Liver (tissue), 9 donors: Measurements from ENCODE around the gene RERE. TPM values are rescaled to one million over a fixed set of nuclear protein-coding genes. Genes with fewer than 3 reads are reported as not detected.
A peak's percentile ranks its signal among the peaks of the same experiment; 100 is the strongest.

Experiments
- DNase-seq: peaks from one replicate; pipeline ENCODE4 v3.0.0-alpha.2; 2017; ENCODE audit warnings: low spot score
- H3K27ac ChIP-seq, 2 donors: one replicate each; pipeline ENCODE4 v1.7.0; 2013; ENCODE audit warnings: inconsistent platforms in 2 of 2, low read length in 2 of 2, control low read depth in 1 of 2, low read depth in 1 of 2, mild to moderate bottlenecking in 1 of 2
- H3K27me3 ChIP-seq, 4 donors: one replicate each; pipeline versions ENCODE4 v1.6.1 to v1.7.0; 2013; ENCODE audit warnings: low read length in 3 of 4, inconsistent platforms in 1 of 4, mild to moderate bottlenecking in 1 of 4, moderate library complexity in 1 of 4; ENCODE audit not compliant: control insufficient read depth in 4 of 4, insufficient read depth in 4 of 4
- H3K36me3 ChIP-seq, 4 donors: one replicate each; pipeline versions ENCODE4 v1.6.1 to v1.7.0; 2013; ENCODE audit warnings: low read length in 3 of 4, mild to moderate bottlenecking in 3 of 4, low read depth in 1 of 4, moderate library complexity in 1 of 4; ENCODE audit not compliant: control insufficient read depth in 4 of 4, insufficient read depth in 3 of 4
- H3K4me1 ChIP-seq, 4 donors: one replicate each; pipeline versions ENCODE4 v1.6.1 to v1.7.0; 2013; ENCODE audit warnings: low read length in 3 of 4, mild to moderate bottlenecking in 3 of 4, moderate library complexity in 1 of 4; ENCODE audit not compliant: control insufficient read depth in 4 of 4, insufficient read depth in 4 of 4
- H3K4me3 ChIP-seq, 3 donors: one replicate each; pipeline versions ENCODE4 v1.6.1 to v1.7.0; 2013; ENCODE audit warnings: low read length in 3 of 3, control low read depth in 1 of 3, low read depth in 1 of 3, mild to moderate bottlenecking in 1 of 3
- H3K9ac ChIP-seq, 2 donors: one replicate each; pipeline ENCODE4 v1.7.0; 2013; ENCODE audit warnings: low read length in 2 of 2, mild to moderate bottlenecking in 2 of 2, moderate library complexity in 2 of 2, control low read depth in 1 of 2, low read depth in 1 of 2
- H3K9me3 ChIP-seq, 4 donors: one replicate each; pipeline versions ENCODE4 v1.6.1 to v1.7.0; 2013; ENCODE audit warnings: low read length in 3 of 4; ENCODE audit not compliant: control insufficient read depth in 4 of 4
- EGR1 ChIP-seq, 2 donors: IDR thresholded peaks; 2 replicates each; pipeline ENCODE4 v1.6.1; 2016 to 2018; ENCODE audit warnings: antibody characterized with exemption in 2 of 2, low read depth in 2 of 2
- FOXA1 ChIP-seq: IDR thresholded peaks from 2 replicates; pipeline ENCODE4 v1.6.1; 2016; ENCODE audit warnings: antibody characterized with exemption
- FOXA2 ChIP-seq: IDR thresholded peaks from 2 replicates; pipeline ENCODE4 v1.6.1; 2016; ENCODE audit warnings: antibody characterized with exemption
- GABPA ChIP-seq, 2 donors: IDR thresholded peaks in 1 of 2; conservative IDR thresholded peaks in 1 of 2; 2 replicates each; pipeline ENCODE4 v1.6.1; 2016; ENCODE audit warnings: antibody characterized with exemption in 2 of 2, mild to moderate bottlenecking in 1 of 2, moderate library complexity in 1 of 2
- HNF4A ChIP-seq, 2 donors: conservative IDR thresholded peaks; 2 replicates each; pipeline ENCODE4 v1.6.1; 2016; ENCODE audit warnings: antibody characterized with exemption in 2 of 2, mild to moderate bottlenecking in 2 of 2
- HNF4G ChIP-seq: IDR thresholded peaks from 2 replicates; pipeline ENCODE4 v1.6.1; 2016; ENCODE audit warnings: antibody characterized with exemption
- JUND ChIP-seq, 2 donors: IDR thresholded peaks; 2 replicates each; pipeline ENCODE4 v1.6.1; 2016; ENCODE audit warnings: antibody characterized with exemption in 2 of 2
- NR2F2 ChIP-seq: IDR thresholded peaks from 2 replicates; pipeline ENCODE4 v1.6.1; 2016; ENCODE audit warnings: antibody characterized with exemption
- RAD21 ChIP-seq, 2 donors: IDR thresholded peaks; 2 replicates each; pipeline ENCODE4 v1.6.1; 2016; ENCODE audit warnings: antibody characterized with exemption in 2 of 2, mild to moderate bottlenecking in 2 of 2
- RXRA ChIP-seq, 2 donors: IDR thresholded peaks; 2 replicates each; pipeline ENCODE4 v1.6.1; 2017 to 2018; ENCODE audit warnings: antibody characterized with exemption in 2 of 2, mild to moderate bottlenecking in 1 of 2
- SP1 ChIP-seq: IDR thresholded peaks from 2 replicates; pipeline ENCODE4 v1.6.1; 2018; ENCODE audit warnings: antibody characterized with exemption, mild to moderate bottlenecking
- TAF1 ChIP-seq: conservative IDR thresholded peaks from 2 replicates; pipeline ENCODE4 v1.6.1; 2016; ENCODE audit warnings: antibody characterized with exemption, mild to moderate bottlenecking
- YY1 ChIP-seq: IDR thresholded peaks from 2 replicates; pipeline ENCODE4 v1.6.1; 2016; ENCODE audit warnings: antibody characterized with exemption, mild to moderate bottlenecking
- WGBS: extraction: QIAGEN DNeasy Blood & Tissue Kit; methylation state at CpG from one replicate; pipeline ENCODE4 v1.1.7; 2013; 5-methylcytosine and 5-hydroxymethylcytosine counted together
- polyA plus RNA-seq, 2 donors: library from polyadenylated mRNA; stranded (reverse) in 1 of 2; unstranded in 1 of 2; fragments of 200-250 nt in 1 of 2; fragments of >200 nt in 1 of 2; fragmentation: Nextera tagmentation in 1 of 2; extraction: Ambion mirVana in 1 of 2; gene quantifications; one replicate each; pipeline versions ENCODE4 v1.2.1 to v1.2.3, GENCODE V29; 2013 to 2015
- total RNA-seq, 2 donors: library from RNA; depleted of rRNA; stranded (reverse); fragments of >200 nt; gene quantifications; one replicate each; pipeline ENCODE4 v1.2.3, GENCODE V29; 2014
- TF ChIP-seq, protein P1 (sequence below): IDR thresholded peaks from 2 replicates; pipeline ENCODE4 v1.6.1; 2016; ENCODE audit warnings: antibody characterized with exemption
- TF ChIP-seq, protein P2 (sequence below): IDR thresholded peaks from 2 replicates; pipeline ENCODE4 v1.6.1; 2016; ENCODE audit warnings: antibody characterized with exemption
- TF ChIP-seq, protein P3 (sequence below): IDR thresholded peaks from 2 replicates; pipeline ENCODE4 v1.6.1; 2016; ENCODE audit warnings: antibody characterized with exemption, mild to moderate bottlenecking
- TF ChIP-seq, protein P4 (sequence below): IDR thresholded peaks from 2 replicates; pipeline ENCODE4 v1.6.1; 2016; ENCODE audit warnings: antibody characterized with exemption
- TF ChIP-seq, protein P5 (sequence below): fragments of 150-350 bp; IDR thresholded peaks from 2 replicates; pipeline ENCODE4 v1.5.1; 2017; ENCODE audit warnings: improper control_type of control experiment, low read depth, low read length; ENCODE audit not compliant: missing input control
- donor health status: healthy.
- donor health status: healthy.
- donor health status: healthy.
- donor health status: healthy.
- donor health status: healthy.

The RERE gene
- total and polyA plus RNA-seq, 4 donors = 9.8 to 49.1 (median 24.8) TPM

DNA sequence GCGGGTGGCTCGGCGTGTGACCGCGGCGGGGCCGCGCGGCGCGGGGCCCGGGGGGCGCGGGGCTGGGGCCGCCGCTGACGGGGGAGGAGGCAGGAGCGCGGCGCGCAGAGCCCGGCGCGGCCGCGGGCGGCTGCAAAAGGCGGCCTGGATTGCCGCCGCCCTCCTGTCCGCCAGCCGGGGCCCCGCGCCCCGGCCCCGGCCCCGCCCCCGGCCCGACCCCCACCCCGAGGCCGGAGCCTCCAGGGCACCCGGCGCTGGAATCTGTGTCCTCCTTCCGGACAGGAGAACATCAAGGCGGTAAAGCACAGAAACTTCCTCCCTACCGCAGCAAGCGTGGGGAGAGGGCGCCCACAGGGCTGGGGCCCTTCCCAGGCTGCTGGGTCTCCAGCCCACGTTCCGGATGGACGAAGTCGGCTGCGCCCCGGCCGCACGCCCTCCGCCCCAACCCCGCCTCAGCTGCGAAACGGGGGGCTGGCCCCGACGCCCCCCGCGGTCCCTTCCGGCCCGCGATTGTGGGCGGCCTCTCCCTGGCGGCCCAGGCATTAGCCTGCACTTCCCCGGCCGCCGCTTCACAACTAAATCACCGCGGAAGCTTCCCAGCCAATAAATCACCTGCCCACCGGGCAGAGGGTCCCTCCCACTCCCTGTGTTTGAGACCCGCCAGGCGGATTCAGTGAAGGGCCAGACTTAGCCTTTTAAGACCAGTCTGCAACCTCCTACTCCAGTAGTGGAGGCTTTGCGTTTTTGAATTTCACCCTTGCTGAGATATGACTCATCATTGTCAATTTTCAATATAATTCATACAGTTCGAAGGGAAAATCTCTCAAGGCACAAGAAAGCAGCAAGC lies 393.5 kb downstream of the RERE start:
- peaks cover 3 to 44% (median 33%) of the 10 kb centered on the region in 4 donors for H3K4me1 ChIP-seq
- 1% methylated on average over 79 of the region's 79 CpGs for WGBS
- H3K4me3 ChIP-seq = peak overlapping the region; percentile 71 to 98 (median 95)
- peak overlapping the region; percentile 45 to 56 for H3K9ac ChIP-seq
- peak overlapping the region; percentile 94 to 96 for H3K27ac ChIP-seq
- TF ChIP-seq, protein P1, sequence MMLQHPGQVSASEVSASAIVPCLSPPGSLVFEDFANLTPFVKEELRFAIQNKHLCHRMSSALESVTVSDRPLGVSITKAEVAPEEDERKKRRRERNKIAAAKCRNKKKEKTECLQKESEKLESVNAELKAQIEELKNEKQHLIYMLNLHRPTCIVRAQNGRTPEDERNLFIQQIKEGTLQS = no peak
- peak in 1 of 2 donors; percentile 15 for TF ChIP-seq RAD21 (IDR thresholded peaks at IDR 0.05)
- peak in 1 of 2 donors; percentile 5 for TF ChIP-seq RXRA (IDR thresholded peaks at IDR 0.05)
- peak in 1 of 2 donors; percentile 16 for TF ChIP-seq GABPA (IDR thresholded peaks at IDR 0.05 in 1 of 2, conservative IDR thresholded peaks at IDR 0.05 in 1 of 2)
- TF ChIP-seq, protein P2, sequence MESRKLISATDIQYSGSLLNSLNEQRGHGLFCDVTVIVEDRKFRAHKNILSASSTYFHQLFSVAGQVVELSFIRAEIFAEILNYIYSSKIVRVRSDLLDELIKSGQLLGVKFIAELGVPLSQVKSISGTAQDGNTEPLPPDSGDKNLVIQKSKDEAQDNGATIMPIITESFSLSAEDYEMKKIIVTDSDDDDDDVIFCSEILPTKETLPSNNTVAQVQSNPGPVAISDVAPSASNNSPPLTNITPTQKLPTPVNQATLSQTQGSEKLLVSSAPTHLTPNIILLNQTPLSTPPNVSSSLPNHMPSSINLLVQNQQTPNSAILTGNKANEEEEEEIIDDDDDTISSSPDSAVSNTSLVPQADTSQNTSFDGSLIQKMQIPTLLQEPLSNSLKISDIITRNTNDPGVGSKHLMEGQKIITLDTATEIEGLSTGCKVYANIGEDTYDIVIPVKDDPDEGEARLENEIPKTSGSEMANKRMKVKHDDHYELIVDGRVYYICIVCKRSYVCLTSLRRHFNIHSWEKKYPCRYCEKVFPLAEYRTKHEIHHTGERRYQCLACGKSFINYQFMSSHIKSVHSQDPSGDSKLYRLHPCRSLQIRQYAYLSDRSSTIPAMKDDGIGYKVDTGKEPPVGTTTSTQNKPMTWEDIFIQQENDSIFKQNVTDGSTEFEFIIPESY = no peak
- TF ChIP-seq YY1 = no peak
- TF ChIP-seq FOXA1 = no peak
- no peak for TF ChIP-seq HNF4G
- no peak for TF ChIP-seq EGR1 (IDR thresholded peaks at IDR 0.05; ENCODE audit: low read depth in 2 of 2)
- no peak for TF ChIP-seq SP1
- TF ChIP-seq, protein P3, sequence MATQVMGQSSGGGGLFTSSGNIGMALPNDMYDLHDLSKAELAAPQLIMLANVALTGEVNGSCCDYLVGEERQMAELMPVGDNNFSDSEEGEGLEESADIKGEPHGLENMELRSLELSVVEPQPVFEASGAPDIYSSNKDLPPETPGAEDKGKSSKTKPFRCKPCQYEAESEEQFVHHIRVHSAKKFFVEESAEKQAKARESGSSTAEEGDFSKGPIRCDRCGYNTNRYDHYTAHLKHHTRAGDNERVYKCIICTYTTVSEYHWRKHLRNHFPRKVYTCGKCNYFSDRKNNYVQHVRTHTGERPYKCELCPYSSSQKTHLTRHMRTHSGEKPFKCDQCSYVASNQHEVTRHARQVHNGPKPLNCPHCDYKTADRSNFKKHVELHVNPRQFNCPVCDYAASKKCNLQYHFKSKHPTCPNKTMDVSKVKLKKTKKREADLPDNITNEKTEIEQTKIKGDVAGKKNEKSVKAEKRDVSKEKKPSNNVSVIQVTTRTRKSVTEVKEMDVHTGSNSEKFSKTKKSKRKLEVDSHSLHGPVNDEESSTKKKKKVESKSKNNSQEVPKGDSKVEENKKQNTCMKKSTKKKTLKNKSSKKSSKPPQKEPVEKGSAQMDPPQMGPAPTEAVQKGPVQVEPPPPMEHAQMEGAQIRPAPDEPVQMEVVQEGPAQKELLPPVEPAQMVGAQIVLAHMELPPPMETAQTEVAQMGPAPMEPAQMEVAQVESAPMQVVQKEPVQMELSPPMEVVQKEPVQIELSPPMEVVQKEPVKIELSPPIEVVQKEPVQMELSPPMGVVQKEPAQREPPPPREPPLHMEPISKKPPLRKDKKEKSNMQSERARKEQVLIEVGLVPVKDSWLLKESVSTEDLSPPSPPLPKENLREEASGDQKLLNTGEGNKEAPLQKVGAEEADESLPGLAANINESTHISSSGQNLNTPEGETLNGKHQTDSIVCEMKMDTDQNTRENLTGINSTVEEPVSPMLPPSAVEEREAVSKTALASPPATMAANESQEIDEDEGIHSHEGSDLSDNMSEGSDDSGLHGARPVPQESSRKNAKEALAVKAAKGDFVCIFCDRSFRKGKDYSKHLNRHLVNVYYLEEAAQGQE = no peak
- peak; percentile 68 to 72 for TF ChIP-seq JUND (IDR thresholded peaks at IDR 0.05)
- TF ChIP-seq TAF1 = peak; percentile 39
- TF ChIP-seq HNF4A (conservative IDR thresholded peaks at IDR 0.05) = no peak
- TF ChIP-seq NR2F2 = no peak
- TF ChIP-seq, protein P4, sequence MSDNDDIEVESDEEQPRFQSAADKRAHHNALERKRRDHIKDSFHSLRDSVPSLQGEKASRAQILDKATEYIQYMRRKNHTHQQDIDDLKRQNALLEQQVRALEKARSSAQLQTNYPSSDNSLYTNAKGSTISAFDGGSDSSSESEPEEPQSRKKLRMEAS = no peak
- no peak for TF ChIP-seq FOXA2
- TF ChIP-seq, protein P5, sequence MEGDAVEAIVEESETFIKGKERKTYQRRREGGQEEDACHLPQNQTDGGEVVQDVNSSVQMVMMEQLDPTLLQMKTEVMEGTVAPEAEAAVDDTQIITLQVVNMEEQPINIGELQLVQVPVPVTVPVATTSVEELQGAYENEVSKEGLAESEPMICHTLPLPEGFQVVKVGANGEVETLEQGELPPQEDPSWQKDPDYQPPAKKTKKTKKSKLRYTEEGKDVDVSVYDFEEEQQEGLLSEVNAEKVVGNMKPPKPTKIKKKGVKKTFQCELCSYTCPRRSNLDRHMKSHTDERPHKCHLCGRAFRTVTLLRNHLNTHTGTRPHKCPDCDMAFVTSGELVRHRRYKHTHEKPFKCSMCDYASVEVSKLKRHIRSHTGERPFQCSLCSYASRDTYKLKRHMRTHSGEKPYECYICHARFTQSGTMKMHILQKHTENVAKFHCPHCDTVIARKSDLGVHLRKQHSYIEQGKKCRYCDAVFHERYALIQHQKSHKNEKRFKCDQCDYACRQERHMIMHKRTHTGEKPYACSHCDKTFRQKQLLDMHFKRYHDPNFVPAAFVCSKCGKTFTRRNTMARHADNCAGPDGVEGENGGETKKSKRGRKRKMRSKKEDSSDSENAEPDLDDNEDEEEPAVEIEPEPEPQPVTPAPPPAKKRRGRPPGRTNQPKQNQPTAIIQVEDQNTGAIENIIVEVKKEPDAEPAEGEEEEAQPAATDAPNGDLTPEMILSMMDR = no peak
- no peaks in the 10 kb centered on the region for H3K36me3 ChIP-seq
- no peaks in the 10 kb centered on the region for H3K9me3 ChIP-seq
- no peaks in the 10 kb centered on the region for H3K27me3 ChIP-seq
- peak; percentile 58 for DNase-seq
